Activated naive CD8-positive, alpha-beta T cell treated with anti-CD3 and anti-CD28 coated beads for 36 hours (primary cell): Measurements from ENCODE around the gene THSD7B. TPM values are rescaled to one million over a fixed set of nuclear protein-coding genes. Genes with fewer than 3 reads are reported as not detected.
A peak's percentile ranks its signal among the peaks of the same experiment; 100 is the strongest.

Experiments
- DNase-seq: peaks from one replicate; pipeline ENCODE4 v3.0.0; 2021
- H3K27ac Mint-ChIP-seq: one replicate; pipeline ENCODE4 v1.8.0; 2022; ENCODE audit warnings: mild to moderate bottlenecking, moderate library complexity, mixed read lengths
- H3K27me3 Mint-ChIP-seq: one replicate; pipeline ENCODE4 v1.8.0; 2022; ENCODE audit warnings: mild to moderate bottlenecking, mixed read lengths
- H3K36me3 Mint-ChIP-seq: one replicate; pipeline ENCODE4 v1.8.0; 2021; ENCODE audit warnings: mild to moderate bottlenecking, mixed read lengths
- H3K4me1 Mint-ChIP-seq: one replicate; pipeline ENCODE4 v1.8.0; 2021; ENCODE audit warnings: mixed read lengths
- H3K4me3 Mint-ChIP-seq: one replicate; pipeline ENCODE4 v1.8.0; 2022; ENCODE audit warnings: mild to moderate bottlenecking, moderate library complexity, mixed read lengths
- H3K9me3 Mint-ChIP-seq: one replicate; pipeline ENCODE4 v1.8.0; 2022; ENCODE audit warnings: mixed read lengths
- total RNA-seq, 2 experiments: library from RNA; stranded (reverse); gene quantifications; one replicate each; pipeline ENCODE4 v1.2.3, GENCODE V29; 2021

The THSD7B gene
- total RNA-seq, 2 experiments from 2014 or later = not detected

DNA sequence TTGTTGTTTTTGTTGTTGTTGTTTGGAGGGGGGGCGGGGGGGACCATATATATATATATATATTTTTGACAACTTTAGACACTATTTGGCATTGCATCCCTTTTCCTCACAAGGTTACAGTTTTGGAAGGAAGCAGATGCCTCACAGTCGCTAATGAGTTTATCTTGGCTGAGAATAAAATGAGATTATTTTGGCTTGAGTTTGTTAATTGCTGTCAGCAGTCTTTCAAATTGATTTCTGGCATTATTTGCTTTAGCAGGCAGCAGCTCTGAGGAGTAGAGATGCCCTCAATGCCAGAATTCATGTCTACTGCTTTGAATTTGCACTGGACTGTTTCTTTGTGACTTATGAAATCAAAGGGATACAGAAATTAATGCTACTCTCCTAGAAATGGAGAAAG lies 603.8 kb downstream of the THSD7B start:
- no peaks in the 10 kb centered on the region for H3K4me1 Mint-ChIP-seq
- H3K36me3 Mint-ChIP-seq = no peaks in the 10 kb centered on the region
- H3K9me3 Mint-ChIP-seq = peaks cover 11% of the 10 kb centered on the region
- H3K27ac Mint-ChIP-seq = no peak overlapping the region
- no peak for DNase-seq
- H3K27me3 Mint-ChIP-seq = no peaks in the 10 kb centered on the region
- no peak overlapping the region for H3K4me3 Mint-ChIP-seq

DNA sequence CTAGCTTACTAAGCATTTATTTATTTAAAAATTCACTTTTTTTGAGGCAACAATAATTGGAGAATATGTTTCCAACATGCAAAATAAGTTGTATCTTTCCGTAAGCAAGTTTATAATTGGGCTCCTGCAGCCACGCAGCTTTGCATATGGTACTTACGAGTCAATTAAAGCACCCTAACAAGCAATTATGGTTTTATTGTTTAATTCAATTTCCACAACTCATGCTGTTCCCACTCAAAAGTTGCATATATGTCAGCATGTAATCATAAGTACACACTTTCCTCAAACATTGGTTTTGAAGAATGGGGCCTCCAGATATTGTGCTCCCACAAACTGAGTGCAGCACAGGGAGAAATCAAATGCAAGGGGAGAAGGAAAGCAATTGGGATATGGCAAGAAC lies 613.8 kb downstream of the THSD7B start:
- Mint-ChIP-seq H3K36me3 (no peaks in the 10 kb centered on the region), H3K4me3 (no peak overlapping the region), H3K27ac (no peak overlapping the region), H3K27me3 (no peaks in the 10 kb centered on the region), H3K4me1 (no peaks in the 10 kb centered on the region), H3K9me3 (peaks cover 6% of the 10 kb centered on the region)
- DNase-seq = no peak

DNA sequence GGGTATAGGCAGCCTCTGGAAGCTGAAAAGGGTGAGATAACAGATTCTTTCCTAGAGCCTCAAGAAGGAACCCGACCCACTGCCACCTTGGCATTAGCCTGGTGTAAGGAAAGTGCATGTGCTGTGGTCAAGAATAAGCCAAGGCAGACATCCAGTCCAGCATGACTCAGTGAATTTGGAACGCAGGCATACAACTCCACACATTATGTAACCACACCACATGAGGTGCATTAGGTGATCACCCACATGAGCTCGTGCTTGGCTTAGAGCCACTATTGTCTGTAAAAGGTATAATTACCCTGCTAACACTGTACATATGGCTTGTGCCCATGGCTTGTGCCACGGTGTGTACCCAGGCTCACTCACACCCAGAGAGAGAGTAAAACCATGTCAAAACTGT lies 615.3 kb downstream of the THSD7B start:
- Mint-ChIP-seq H3K27me3 (no peaks in the 10 kb centered on the region), H3K4me1 (no peaks in the 10 kb centered on the region), H3K9me3 (peaks cover 6% of the 10 kb centered on the region), H3K36me3 (no peaks in the 10 kb centered on the region), H3K4me3 (no peak overlapping the region), H3K27ac (no peak overlapping the region)
- no peak for DNase-seq

DNA sequence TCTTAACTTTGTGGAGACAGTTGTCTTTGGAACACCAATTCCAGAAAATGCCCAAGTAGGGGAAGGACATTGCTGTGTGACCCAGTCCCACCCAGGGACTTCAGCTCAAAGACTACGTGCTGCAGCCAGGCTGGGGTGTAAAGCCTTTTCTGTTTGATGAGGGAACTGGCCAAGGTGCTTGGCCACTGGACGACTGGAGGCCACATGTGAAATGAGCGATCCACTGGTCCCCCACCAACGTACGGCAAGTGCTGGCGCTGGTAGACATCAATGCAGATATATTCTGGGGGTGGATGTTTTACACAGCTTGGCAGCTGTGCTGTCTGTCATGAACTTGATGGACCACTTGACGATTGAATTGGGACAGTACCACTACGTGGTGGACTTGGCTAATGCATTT lies 616.4 kb downstream of the THSD7B start:
- Mint-ChIP-seq H3K27ac (no peak overlapping the region), H3K36me3 (no peaks in the 10 kb centered on the region), H3K4me3 (no peak overlapping the region), H3K4me1 (no peaks in the 10 kb centered on the region), H3K27me3 (no peaks in the 10 kb centered on the region), H3K9me3 (peaks cover 7% of the 10 kb centered on the region)
- no peak for DNase-seq

DNA sequence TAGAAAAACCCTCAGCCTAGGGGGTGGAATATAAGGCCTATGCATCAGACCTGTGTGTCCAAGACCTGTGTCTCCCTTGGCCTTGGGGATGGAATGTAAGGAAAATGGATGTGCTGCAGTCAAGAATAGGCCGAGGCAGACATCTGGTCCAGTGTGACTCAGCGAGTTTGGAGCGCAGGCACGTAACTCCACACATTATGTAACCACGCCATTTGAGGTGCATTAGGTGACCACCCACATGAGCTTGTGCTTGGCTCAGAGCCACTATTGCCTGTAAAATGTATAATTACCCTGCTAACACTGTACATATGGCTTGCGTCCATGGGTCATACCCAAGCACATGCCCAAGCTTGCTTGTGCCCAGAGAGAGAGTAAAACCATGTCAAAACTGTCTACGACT lies 618.0 kb downstream of the THSD7B start:
- DNase-seq = no peak
- Mint-ChIP-seq H3K36me3 (no peaks in the 10 kb centered on the region), H3K9me3 (peaks cover 7% of the 10 kb centered on the region), H3K4me1 (no peaks in the 10 kb centered on the region), H3K27ac (no peak overlapping the region), H3K27me3 (no peaks in the 10 kb centered on the region), H3K4me3 (no peak overlapping the region)

DNA sequence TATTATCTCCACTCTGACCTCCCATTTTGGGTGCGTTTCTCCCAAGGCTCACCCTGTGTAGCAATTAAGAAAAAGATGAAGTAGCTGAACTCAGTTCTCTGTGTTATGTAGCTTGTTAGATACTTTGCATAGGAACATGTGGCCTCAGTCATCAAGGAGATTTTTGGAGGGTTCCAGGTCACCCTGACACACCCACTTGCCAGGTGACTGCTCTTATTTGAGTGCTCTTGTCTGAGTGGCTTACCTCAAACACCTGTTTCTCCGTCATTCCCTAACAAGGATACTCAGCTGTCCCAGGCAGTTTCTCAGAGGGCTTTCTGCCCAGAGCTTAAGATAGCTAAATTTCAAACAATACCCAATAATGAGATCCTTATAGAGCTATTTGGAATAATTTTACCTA lies 621.7 kb downstream of the THSD7B start:
- Mint-ChIP-seq H3K4me1 (no peaks in the 10 kb centered on the region), H3K27me3 (no peaks in the 10 kb centered on the region), H3K9me3 (peaks cover 6% of the 10 kb centered on the region), H3K36me3 (no peaks in the 10 kb centered on the region), H3K27ac (no peak overlapping the region), H3K4me3 (no peak overlapping the region)
- no peak for DNase-seq

DNA sequence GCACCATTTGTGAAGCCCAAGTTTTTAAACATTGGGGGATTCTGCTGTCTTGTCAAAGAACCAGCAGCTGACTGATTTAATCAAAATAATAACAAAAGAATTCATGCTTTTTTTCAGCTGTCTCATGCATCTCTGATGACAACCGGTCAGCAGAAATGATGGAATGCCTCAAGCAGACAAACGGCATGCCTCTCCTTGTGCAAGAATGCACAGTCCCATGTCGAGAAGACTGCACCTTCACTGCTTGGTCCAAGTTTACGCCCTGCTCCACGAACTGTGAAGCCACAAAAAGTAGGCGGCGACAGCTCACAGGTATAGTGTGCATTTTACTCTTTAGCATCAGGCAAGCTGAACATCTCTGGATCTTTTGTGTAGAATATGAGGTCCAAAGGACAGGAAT lies 640.2 kb downstream of the THSD7B start:
- Mint-ChIP-seq H3K36me3 (no peaks in the 10 kb centered on the region), H3K27ac (no peak overlapping the region), H3K27me3 (no peaks in the 10 kb centered on the region), H3K9me3 (peaks cover 1% of the 10 kb centered on the region), H3K4me1 (no peaks in the 10 kb centered on the region), H3K4me3 (no peak overlapping the region)
- DNase-seq = no peak

DNA sequence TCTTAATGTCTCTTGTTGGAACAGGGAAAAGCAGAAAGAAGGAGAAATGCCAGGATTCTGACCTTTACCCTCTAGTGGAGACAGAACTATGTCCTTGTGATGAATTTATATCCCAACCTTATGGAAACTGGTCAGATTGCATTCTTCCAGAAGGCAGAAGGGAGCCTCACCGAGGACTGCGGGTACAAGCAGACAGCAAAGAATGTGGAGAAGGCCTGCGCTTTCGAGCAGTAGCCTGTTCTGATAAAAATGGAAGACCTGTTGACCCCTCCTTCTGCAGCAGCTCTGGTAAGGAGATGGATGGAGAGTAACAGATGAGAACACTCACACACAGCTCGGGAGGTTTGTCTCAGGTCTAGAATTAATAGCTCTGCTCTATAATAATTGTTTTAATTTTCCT lies 646.2 kb downstream of the THSD7B start:
- DNase-seq = no peak
- H3K27ac Mint-ChIP-seq = no peak overlapping the region
- H3K4me1 Mint-ChIP-seq = no peaks in the 10 kb centered on the region
- peaks cover 1% of the 10 kb centered on the region for H3K9me3 Mint-ChIP-seq
- H3K27me3 Mint-ChIP-seq = no peaks in the 10 kb centered on the region
- H3K4me3 Mint-ChIP-seq = no peak overlapping the region
- H3K36me3 Mint-ChIP-seq = no peaks in the 10 kb centered on the region

DNA sequence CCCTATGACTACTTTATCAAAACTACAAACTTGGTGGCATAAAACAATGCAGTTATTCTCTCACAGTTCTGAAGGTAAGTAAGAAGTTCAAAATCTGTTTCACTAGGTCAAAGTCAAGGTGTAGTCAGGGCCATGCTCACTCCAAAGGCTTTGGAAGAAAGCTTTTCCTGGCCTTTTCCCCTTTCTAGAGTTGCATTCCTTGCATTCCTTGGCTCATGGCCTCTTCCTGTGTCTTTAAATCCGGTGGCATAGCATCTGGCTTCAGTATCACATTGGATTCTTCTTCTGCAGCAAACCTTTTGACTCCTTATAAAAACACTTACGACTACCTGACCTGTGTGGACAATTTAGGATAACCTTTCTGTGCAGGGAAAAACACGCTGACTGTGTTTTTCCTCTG lies 655.4 kb downstream of the THSD7B start:
- Mint-ChIP-seq H3K9me3 (peaks cover 3% of the 10 kb centered on the region), H3K27ac (no peak overlapping the region), H3K27me3 (no peaks in the 10 kb centered on the region), H3K4me1 (no peaks in the 10 kb centered on the region), H3K4me3 (no peak overlapping the region), H3K36me3 (no peaks in the 10 kb centered on the region)
- DNase-seq = no peak

DNA sequence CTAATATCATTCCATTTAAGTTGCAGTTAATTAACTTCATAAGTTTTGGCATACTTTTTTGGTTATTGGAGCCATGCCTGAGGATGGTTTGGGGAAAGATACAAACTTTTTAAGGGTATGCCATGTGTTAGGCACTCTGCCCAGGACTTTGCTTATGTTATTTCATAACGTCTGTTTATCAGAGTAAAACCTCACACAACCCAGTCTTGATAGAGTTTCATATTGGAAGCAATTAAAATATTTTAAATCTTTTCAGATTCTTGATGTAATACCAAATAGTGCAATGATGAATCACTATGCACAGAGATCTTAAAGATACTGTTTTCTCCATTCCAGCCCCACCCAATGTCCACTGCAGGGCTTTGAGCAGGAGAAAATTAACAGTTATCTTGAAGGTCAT lies 669.8 kb downstream of the THSD7B start:
- H3K27ac Mint-ChIP-seq = no peak overlapping the region

DNA sequence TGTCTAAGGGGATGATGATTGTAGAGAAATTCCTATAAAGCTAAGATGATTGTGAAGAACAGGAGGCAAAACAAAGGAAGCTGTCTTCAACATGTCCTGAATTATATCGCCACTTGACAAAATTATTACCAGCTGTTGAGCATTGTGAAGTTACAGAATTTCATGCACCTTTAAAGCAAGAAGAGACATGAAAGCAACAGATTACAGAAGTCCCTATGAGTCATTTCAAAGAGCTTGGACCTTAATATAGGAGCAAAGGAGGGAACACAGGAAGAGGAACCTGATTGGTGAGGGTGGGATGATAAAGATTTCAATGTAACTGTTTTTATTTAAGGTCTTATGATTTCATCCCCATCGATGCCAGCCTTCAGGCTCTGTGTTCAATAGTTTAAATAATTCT lies 672.0 kb downstream of the THSD7B start:
- no peaks in the 10 kb centered on the region for H3K27me3 Mint-ChIP-seq
- no peaks in the 10 kb centered on the region for H3K36me3 Mint-ChIP-seq
- no peak overlapping the region for H3K27ac Mint-ChIP-seq
- peaks cover 3% of the 10 kb centered on the region for H3K9me3 Mint-ChIP-seq
- no peak for DNase-seq
- H3K4me1 Mint-ChIP-seq = no peaks in the 10 kb centered on the region
- H3K4me3 Mint-ChIP-seq = no peak overlapping the region

More for the DNA sequence above, 669.8 kb downstream of the THSD7B start:
- no peak overlapping the region for H3K4me3 Mint-ChIP-seq
- no peaks in the 10 kb centered on the region for H3K27me3 Mint-ChIP-seq
- no peaks in the 10 kb centered on the region for H3K36me3 Mint-ChIP-seq
- peaks cover 7% of the 10 kb centered on the region for H3K9me3 Mint-ChIP-seq
- H3K4me1 Mint-ChIP-seq = no peaks in the 10 kb centered on the region
- no peak for DNase-seq

DNA sequence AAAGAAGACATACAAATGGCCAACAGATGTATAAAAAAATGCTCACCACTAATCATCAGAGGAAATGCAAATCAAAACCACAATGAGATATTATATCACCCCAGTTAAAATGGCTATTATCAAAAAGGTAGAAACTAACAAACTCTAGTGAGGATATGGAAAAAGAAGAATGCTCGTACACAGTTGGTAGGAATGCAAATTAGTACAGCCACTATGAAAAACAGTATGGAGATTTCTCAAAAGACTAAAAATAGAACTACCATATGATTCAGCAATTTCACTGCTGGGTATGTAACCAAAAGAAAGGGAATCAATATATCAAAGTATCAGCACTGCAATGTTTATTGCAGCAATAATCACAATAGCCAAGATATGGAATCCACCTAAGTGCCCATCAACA lies 679.6 kb downstream of the THSD7B start:
- Mint-ChIP-seq H3K4me1 (no peaks in the 10 kb centered on the region), H3K4me3 (no peak overlapping the region), H3K27me3 (no peaks in the 10 kb centered on the region), H3K36me3 (no peaks in the 10 kb centered on the region), H3K27ac (no peak overlapping the region), H3K9me3 (peaks cover 6% of the 10 kb centered on the region)
- DNase-seq = no peak

DNA sequence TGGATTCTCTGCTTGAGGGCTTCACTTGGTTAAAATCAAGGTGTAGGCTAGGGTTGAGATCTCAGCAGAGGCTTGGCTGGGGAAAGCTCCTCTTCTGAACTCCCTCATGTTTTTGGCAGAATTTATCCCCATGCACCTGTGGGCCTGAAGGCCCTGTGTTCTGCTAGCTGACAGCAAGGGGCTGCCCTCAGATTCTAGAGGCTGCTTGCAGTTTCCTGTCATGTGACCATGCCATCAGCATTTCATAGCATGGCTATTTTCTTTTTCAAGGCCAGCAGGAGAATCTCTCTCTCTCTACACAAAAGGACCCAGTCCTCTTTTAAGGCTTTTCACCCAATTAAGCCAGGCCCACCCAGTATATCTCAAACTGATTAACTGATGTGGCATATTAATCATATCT lies 684.1 kb downstream of the THSD7B start:
- H3K4me3 Mint-ChIP-seq = no peak overlapping the region
- no peaks in the 10 kb centered on the region for H3K4me1 Mint-ChIP-seq
- H3K36me3 Mint-ChIP-seq = no peaks in the 10 kb centered on the region
- H3K27me3 Mint-ChIP-seq = no peaks in the 10 kb centered on the region
- H3K9me3 Mint-ChIP-seq = peaks cover 6% of the 10 kb centered on the region
- DNase-seq = no peak
- no peak overlapping the region for H3K27ac Mint-ChIP-seq

DNA sequence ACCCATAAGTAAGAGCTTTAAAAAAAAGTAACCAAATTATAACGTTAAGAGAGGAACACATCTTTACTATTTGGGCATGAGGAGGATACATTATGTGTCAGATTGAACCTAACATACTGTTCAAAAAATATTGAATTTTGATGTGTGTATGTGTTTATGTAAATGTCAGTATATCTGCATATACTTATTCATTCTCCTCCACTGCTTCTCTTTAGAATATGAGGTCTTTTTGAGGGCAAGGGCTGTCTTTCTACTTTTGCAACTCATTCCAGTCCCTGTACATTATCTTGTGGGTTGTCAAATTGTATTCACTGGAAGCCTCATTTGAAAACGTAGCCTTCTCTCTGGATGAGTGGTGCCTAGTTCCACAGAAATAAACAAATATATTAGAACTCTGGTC lies 689.5 kb downstream of the THSD7B start:
- Mint-ChIP-seq H3K27me3 (no peaks in the 10 kb centered on the region), H3K27ac (no peak overlapping the region)

DNA sequence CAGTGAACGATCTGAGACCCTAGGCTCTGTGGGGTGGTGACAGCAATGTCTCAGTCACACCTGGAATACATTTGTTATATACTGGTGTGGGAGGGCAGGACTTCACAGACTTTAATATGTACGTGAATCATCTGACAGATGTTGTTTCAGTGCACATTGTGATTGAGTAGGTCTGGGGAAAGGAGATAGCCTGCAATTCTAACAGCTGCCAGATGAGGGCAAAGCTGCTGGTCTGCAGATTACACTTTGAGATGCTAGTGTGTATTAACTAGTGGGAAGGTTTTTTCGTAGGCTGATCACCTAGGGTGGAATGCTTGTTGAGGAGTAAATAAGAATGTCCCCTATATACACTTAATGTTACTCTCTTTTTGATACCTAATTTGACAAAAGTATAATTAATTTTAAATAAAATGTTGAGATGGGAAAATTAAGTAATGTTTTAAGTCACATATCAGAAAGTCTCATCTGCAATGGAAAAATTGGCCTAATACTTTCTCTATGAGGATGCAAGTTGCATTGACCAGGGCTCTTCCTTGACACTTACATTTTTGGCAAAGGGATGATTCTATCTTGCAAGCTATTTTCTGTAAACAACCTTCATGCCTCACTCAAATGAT lies 702.0 kb downstream of the THSD7B start:
- Mint-ChIP-seq H3K4me1 (no peaks in the 10 kb centered on the region), H3K27me3 (no peaks in the 10 kb centered on the region), H3K9me3 (no peaks in the 10 kb centered on the region), H3K36me3 (no peaks in the 10 kb centered on the region), H3K27ac (no peak overlapping the region), H3K4me3 (no peak overlapping the region)
- peak; percentile 4 for DNase-seq

More for the DNA sequence above, 689.5 kb downstream of the THSD7B start:
- H3K4me3 Mint-ChIP-seq = no peak overlapping the region
- H3K9me3 Mint-ChIP-seq = no peaks in the 10 kb centered on the region
- H3K36me3 Mint-ChIP-seq = no peaks in the 10 kb centered on the region
- no peak for DNase-seq
- H3K4me1 Mint-ChIP-seq = no peaks in the 10 kb centered on the region

DNA sequence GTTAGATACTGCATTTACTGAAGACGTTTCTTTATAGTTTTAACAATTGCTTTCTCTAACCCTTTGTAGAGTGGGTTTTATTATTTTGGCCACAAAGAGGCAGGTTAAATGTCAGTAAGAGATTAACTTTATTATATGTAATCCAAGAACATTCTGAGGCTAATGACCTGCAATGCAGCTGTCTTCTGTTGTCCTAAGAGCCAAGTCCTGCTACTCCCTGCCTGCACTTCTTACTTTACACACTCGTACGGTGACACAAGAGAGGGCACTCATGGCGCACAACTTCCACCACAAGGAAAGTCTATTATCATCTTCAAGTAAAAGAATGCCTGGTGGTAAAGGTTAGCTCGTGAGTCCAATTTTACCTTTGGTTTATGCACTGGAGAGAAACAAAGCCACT lies 727.9 kb downstream of the THSD7B start:
- no peak overlapping the region for H3K4me3 Mint-ChIP-seq
- no peak overlapping the region for H3K27ac Mint-ChIP-seq
- no peaks in the 10 kb centered on the region for H3K4me1 Mint-ChIP-seq
- peaks cover 2% of the 10 kb centered on the region for H3K9me3 Mint-ChIP-seq
- DNase-seq = no peak
- no peaks in the 10 kb centered on the region for H3K36me3 Mint-ChIP-seq
- no peaks in the 10 kb centered on the region for H3K27me3 Mint-ChIP-seq

DNA sequence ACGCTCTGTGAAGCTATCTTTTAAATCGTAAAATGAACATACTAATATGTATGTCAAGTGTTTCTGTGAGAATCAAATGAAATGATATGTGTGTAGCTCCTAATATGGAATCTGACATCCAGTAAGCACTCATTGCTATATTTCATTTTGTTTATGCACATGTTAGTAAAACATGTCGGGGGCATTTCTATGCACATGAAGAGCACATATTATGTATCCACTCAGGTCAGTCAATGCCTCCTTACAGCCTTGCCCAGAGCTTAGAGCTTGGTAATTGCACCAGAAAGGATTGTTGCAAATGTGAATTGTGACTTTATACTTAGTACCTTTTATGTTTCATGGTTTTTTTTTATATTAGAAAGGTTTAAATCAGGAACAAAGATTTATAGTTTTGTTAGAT lies 735.3 kb downstream of the THSD7B start:
- H3K27me3 Mint-ChIP-seq = no peaks in the 10 kb centered on the region
- no peak for DNase-seq
- no peak overlapping the region for H3K27ac Mint-ChIP-seq
- no peaks in the 10 kb centered on the region for H3K36me3 Mint-ChIP-seq
- no peaks in the 10 kb centered on the region for H3K9me3 Mint-ChIP-seq
- H3K4me1 Mint-ChIP-seq = no peaks in the 10 kb centered on the region
- no peak overlapping the region for H3K4me3 Mint-ChIP-seq
